ENCODE results near the gene MEF2D. TPM values are rescaled to one million over a fixed set of nuclear protein-coding genes. Genes with fewer than 3 reads are reported as not detected.

The MEF2D gene
- total RNA-seq, 3 donors from 2014 or later: 56.8 to 103 (median 61.9) TPM

DNA sequence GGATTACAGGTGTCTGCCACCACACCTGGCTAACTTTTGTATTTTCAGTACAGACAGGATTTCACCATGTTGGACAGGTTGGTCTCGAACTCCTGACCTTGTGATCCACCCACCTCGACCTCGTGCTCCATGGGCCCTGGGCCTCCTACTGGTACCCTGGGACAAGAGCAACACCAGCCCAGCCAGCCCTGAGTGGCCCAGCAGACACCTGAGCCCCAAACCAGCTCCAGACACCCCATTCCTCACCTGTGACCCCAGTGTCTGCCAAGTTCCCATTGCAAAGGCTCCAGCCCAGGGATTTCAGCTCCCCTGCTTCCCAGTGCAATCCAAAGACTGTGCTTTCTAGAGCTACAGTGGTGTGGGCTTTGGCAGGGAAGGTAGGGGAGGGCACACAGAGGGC lies 14.6 kb downstream of the MEF2D start:
- Histone ChIP-seq H3K36me3 (ENCODE audit: low read depth) (peaks cover 6% of the 10 kb centered on the region), H3K4me1 (ENCODE audit: low read depth) (peaks cover 33% of the 10 kb centered on the region), H3K4me3 (no peak overlapping the region), H3K9me3 (no peaks in the 10 kb centered on the region)
- intact Hi-C loops (cut with DNase I, micrococcal nuclease): loop anchor here in 1 of 2 donors (10.0 kb wide), 1 partner anchor 119 kb away; the partner anchor contains the start of gene GPATCH4
- TF ChIP-seq, protein P1, sequence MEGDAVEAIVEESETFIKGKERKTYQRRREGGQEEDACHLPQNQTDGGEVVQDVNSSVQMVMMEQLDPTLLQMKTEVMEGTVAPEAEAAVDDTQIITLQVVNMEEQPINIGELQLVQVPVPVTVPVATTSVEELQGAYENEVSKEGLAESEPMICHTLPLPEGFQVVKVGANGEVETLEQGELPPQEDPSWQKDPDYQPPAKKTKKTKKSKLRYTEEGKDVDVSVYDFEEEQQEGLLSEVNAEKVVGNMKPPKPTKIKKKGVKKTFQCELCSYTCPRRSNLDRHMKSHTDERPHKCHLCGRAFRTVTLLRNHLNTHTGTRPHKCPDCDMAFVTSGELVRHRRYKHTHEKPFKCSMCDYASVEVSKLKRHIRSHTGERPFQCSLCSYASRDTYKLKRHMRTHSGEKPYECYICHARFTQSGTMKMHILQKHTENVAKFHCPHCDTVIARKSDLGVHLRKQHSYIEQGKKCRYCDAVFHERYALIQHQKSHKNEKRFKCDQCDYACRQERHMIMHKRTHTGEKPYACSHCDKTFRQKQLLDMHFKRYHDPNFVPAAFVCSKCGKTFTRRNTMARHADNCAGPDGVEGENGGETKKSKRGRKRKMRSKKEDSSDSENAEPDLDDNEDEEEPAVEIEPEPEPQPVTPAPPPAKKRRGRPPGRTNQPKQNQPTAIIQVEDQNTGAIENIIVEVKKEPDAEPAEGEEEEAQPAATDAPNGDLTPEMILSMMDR (IDR thresholded peaks at IDR 0.05): no peak
- no peak for DNase-seq
- no peak for ATAC-seq

DNA sequence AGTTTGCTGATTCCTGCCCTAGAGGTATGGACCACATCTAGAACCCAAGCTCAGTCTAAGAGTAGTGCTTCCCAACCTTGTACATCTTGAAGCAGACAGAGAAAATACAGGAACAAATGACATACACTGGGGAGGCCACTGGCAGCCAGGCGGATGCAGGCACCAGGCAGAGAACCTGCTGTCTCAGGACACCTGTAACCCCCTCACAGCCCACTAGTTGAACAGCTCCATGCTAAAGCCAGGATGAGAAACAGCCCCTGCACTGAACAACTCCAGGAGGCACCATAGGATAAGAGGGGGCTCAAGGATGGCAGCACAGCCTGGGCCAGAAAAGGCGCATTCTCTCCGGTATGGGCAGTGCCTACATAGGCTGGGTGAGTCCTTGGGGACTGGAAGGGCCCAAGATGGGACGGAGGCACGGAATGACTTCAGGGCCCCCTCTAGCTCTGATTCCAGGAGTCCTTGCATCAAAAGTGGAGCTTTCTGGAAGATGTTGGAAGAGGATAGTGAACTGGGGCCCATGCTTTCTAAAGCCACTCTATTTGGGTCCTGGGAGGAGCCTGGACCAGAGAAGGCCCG lies 16.0 kb downstream of the MEF2D start:
- Histone ChIP-seq H3K4me1 (ENCODE audit: low read depth) (peaks cover 19% of the 10 kb centered on the region), H3K36me3 (ENCODE audit: low read depth) (peaks cover 13% of the 10 kb centered on the region), H3K9me3 (no peaks in the 10 kb centered on the region), H3K4me3 (no peak overlapping the region)
- intact Hi-C loops (cut with DNase I, micrococcal nuclease): loop anchor here in 1 of 2 donors (10.0 kb wide), 1 partner anchor 120 kb away; the partner anchor contains the start of gene GPATCH4
- ATAC-seq (no peak), DNase-seq (no peak)
- TF ChIP-seq, protein P1 (IDR thresholded peaks at IDR 0.05): no peak

DNA sequence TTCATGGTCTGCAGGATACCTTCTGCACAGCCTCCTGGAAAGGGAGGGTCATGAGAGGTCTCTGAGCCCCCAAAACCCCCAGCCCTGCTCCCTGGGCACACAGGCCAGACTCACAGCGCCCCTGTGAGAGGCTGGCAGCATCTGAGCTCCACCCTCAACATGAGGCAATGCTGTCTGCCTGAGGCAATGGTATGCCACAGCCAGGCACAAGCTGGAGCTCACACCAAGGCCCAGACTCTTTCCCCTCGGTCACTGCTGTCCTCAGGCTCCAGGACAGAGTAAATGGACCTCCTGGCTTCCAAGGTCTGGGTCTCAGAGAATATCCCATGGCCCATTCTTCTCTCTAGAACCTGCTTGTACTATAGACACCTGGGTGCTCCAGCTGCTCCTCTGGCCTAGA lies 17.2 kb downstream of the MEF2D start:
- peaks cover 10% of the 10 kb centered on the region for H3K4me1 ChIP-seq (ENCODE audit: low read depth)
- no peak for ATAC-seq
- H3K4me3 ChIP-seq: no peak overlapping the region
- intact Hi-C loops (cut with DNase I, micrococcal nuclease): loop anchor here in 1 of 2 donors (10.0 kb wide), 1 partner anchor 121 kb away; the partner anchor contains the start of gene GPATCH4
- TF ChIP-seq, protein P1 (IDR thresholded peaks at IDR 0.05): no peak
- peaks cover 13% of the 10 kb centered on the region for H3K36me3 ChIP-seq (ENCODE audit: low read depth)
- peak in 1 of 3 donors; percentile 34 for DNase-seq
- no peaks in the 10 kb centered on the region for H3K9me3 ChIP-seq

DNA sequence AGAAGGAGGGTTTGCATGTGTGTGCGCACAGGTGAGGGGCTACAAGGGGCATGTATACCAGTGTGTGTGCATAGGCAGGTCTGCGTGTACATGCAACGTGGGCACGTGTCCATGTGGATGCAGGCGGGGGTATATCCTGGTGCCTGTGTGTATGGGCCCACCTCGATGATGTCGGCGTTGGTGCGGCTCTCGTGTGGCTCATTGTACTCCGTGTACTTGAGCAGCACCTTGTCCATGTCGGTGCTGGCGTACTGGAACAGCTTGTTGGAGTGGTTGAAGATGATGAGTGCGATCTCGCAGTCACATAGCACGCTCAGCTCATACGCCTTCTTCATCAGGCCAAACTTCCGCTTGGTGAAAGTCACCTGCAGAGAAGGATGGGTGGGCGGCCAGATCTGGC lies 18.3 kb downstream of the MEF2D start:
- Histone ChIP-seq H3K4me1 (ENCODE audit: low read depth) (peaks cover 3% of the 10 kb centered on the region), H3K36me3 (ENCODE audit: low read depth) (peaks cover 13% of the 10 kb centered on the region), H3K4me3 (no peak overlapping the region), H3K9me3 (no peaks in the 10 kb centered on the region)
- DNase-seq (no peak), ATAC-seq (no peak)
- intact Hi-C loops (cut with DNase I, micrococcal nuclease): loop anchor here in 1 of 2 donors (10.0 kb wide), 1 partner anchor 123 kb away; the partner anchor contains the start of gene GPATCH4
- TF ChIP-seq, protein P1 (IDR thresholded peaks at IDR 0.05): no peak

DNA sequence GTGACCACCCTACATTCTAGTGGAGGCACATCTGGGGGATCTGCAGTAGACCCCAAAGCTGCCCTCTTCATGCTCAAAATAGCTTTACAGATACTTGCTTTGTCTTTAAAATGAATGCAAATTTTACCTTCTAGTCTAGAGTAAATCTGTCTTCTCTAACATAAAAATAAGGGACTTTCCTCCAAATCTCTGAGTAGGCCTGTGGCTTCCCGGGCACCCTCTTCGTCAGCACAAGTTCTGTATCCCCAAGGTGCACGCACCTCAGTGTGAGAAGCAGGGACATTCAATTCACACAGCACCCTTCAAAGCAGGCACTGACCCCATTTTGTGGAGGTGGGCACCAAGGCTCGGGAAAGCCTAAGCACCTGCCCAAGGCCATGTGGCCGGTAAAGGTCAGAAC lies 19.0 kb downstream of the MEF2D start:
- Histone ChIP-seq H3K9me3 (no peaks in the 10 kb centered on the region), H3K4me1 (ENCODE audit: low read depth) (peaks cover 3% of the 10 kb centered on the region), H3K36me3 (ENCODE audit: low read depth) (peaks cover 13% of the 10 kb centered on the region), H3K4me3 (no peak overlapping the region)
- TF ChIP-seq, protein P1 (IDR thresholded peaks at IDR 0.05): no peak
- DNase-seq (no peak), ATAC-seq (no peak)
- intact Hi-C loops (cut with DNase I, micrococcal nuclease): loop anchor here in 1 of 2 donors (10.0 kb wide), 1 partner anchor 123 kb away; the partner anchor contains the start of gene GPATCH4
